Peyer's patch (tissue), 4 donors: ENCODE results near the gene CHST9.

Experiments
- CTCF ChIP-seq, 6 experiments: fragments of 450-650 bp in 4 of 6; fragments of 200-600 bp in 2 of 6; sonication (generic) in 1 of 6; IDR thresholded peaks; one replicate each; pipeline ENCODE4 v1.5.1; 2017 to 2019; ENCODE audit warnings: antibody characterized with exemption in 6 of 6, mild to moderate bottlenecking in 3 of 6, moderate library complexity in 1 of 6
- POLR2A ChIP-seq, 2 donors: fragments of 450-650 bp; IDR thresholded peaks; one replicate each; pipeline ENCODE4 v1.5.1; 2017; ENCODE audit warnings: antibody characterized with exemption in 2 of 2, mild to moderate bottlenecking in 2 of 2, moderate library complexity in 2 of 2

DNA sequence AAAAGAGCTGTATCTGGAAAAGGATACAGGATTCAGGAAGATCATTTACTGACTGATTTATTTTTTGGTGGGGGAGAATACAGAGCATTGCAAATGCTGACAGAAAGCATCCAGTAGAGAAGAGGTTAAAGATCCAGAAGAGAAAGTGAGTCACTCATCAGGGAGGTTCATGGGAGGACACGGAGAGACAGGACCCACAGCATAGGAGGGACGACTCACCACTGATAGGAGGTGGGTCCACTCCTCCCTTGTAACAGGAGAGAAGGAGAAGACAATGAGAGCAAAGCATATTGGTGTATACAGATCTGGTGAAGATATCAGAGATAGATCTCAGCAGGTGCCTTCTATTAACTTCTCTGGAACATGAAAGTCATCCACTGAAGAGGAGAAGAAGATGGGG is 177.2 kb downstream of the CHST9 start:
- TF ChIP-seq CTCF (IDR thresholded peaks at IDR 0.05) (no peak), POLR2A (IDR thresholded peaks at IDR 0.05) (no peak)
